ENCODE results near the gene EEFSEC.
A peak's percentile ranks its signal among the peaks of the same experiment; 100 is the strongest.

The EEFSEC gene

GRCh38 chr3:128282380-128283196 is 129.3 kb downstream of the EEFSEC start:
- Histone ChIP-seq H3K27ac (ENCODE audit: low read depth, low read length) (no peak overlapping the region), H3K9me3 (ENCODE audit: control insufficient read depth, insufficient read depth, low read length) (no peaks in the 10 kb centered on the region), H3K27me3 (ENCODE audit: control insufficient read depth, insufficient read depth, low read length) (peaks cover 13% of the 10 kb centered on the region), H3K9ac (ENCODE audit: low read depth, low read length) (no peak overlapping the region), H3K36me3 (ENCODE audit: control insufficient read depth, insufficient read depth, low read length) (no peaks in the 10 kb centered on the region), H3K4me1 (ENCODE audit: control insufficient read depth, insufficient read depth, low read length) (peaks cover 69% of the 10 kb centered on the region), H3K4me3 (ENCODE audit: low read depth, low read length) (no peak overlapping the region)

- Histone ChIP-seq H3K9me3 (ENCODE audit: control insufficient read depth, insufficient read depth, low read length) (no peaks in the 10 kb centered on the region), H3K9ac (ENCODE audit: low read depth, low read length) (no peak overlapping the region), H3K4me1 (ENCODE audit: control insufficient read depth, insufficient read depth, low read length) (peaks cover 65% of the 10 kb centered on the region), H3K27ac (ENCODE audit: low read depth, low read length) (no peak overlapping the region), H3K4me3 (ENCODE audit: low read depth, low read length) (no peak overlapping the region), H3K27me3 (ENCODE audit: control insufficient read depth, insufficient read depth, low read length) (peaks cover 13% of the 10 kb centered on the region), H3K36me3 (ENCODE audit: control insufficient read depth, insufficient read depth, low read length) (no peaks in the 10 kb centered on the region)
Measured at GRCh38 chr3:128283421-128283820, 130.1 kb downstream of the EEFSEC start.

GRCh38 chr3:128285042-128285966 is 132.0 kb downstream of the EEFSEC start:
- no peak overlapping the region for H3K9ac ChIP-seq (ENCODE audit: low read depth, low read length)
- H3K36me3 ChIP-seq (ENCODE audit: control insufficient read depth, insufficient read depth, low read length) = no peaks in the 10 kb centered on the region
- H3K4me1 ChIP-seq (ENCODE audit: control insufficient read depth, insufficient read depth, low read length) = peaks cover 46% of the 10 kb centered on the region
- peaks cover 13% of the 10 kb centered on the region for H3K27me3 ChIP-seq (ENCODE audit: control insufficient read depth, insufficient read depth, low read length)
- no peaks in the 10 kb centered on the region for H3K9me3 ChIP-seq (ENCODE audit: control insufficient read depth, insufficient read depth, low read length)
- no peak overlapping the region for H3K27ac ChIP-seq (ENCODE audit: low read depth, low read length)
- no peak overlapping the region for H3K4me3 ChIP-seq (ENCODE audit: low read depth, low read length)

- no peaks in the 10 kb centered on the region for H3K9me3 ChIP-seq (ENCODE audit: control insufficient read depth, insufficient read depth, low read length)
Measured at GRCh38 chr3:128285967-128286321, 132.7 kb downstream of the EEFSEC start.

GRCh38 chr3:128286691-128287090 is 133.4 kb downstream of the EEFSEC start:
- Histone ChIP-seq H3K9ac (ENCODE audit: low read depth, low read length) (no peak overlapping the region), H3K4me3 (ENCODE audit: low read depth, low read length) (no peak overlapping the region), H3K27me3 (ENCODE audit: control insufficient read depth, insufficient read depth, low read length) (peaks cover 9% of the 10 kb centered on the region), H3K4me1 (ENCODE audit: control insufficient read depth, insufficient read depth, low read length) (peaks cover 32% of the 10 kb centered on the region), H3K9me3 (ENCODE audit: control insufficient read depth, insufficient read depth, low read length) (no peaks in the 10 kb centered on the region), H3K36me3 (ENCODE audit: control insufficient read depth, insufficient read depth, low read length) (no peaks in the 10 kb centered on the region), H3K27ac (ENCODE audit: low read depth, low read length) (peak overlapping the region; percentile 5)

More at GRCh38 chr3:128285967-128286321, 132.7 kb downstream of the EEFSEC start:
- no peaks in the 10 kb centered on the region for H3K36me3 ChIP-seq (ENCODE audit: control insufficient read depth, insufficient read depth, low read length)
- H3K4me3 ChIP-seq (ENCODE audit: low read depth, low read length) = no peak overlapping the region
- H3K27ac ChIP-seq (ENCODE audit: low read depth, low read length) = no peak overlapping the region
- H3K9ac ChIP-seq (ENCODE audit: low read depth, low read length) = no peak overlapping the region
- H3K27me3 ChIP-seq (ENCODE audit: control insufficient read depth, insufficient read depth, low read length) = peaks cover 13% of the 10 kb centered on the region
- peaks cover 40% of the 10 kb centered on the region for H3K4me1 ChIP-seq (ENCODE audit: control insufficient read depth, insufficient read depth, low read length)

GRCh38 chr3:128287216-128287615 is 133.9 kb downstream of the EEFSEC start:
- Histone ChIP-seq H3K27ac (ENCODE audit: low read depth, low read length) (peak overlapping the region; percentile 5), H3K4me1 (ENCODE audit: control insufficient read depth, insufficient read depth, low read length) (peaks cover 27% of the 10 kb centered on the region), H3K27me3 (ENCODE audit: control insufficient read depth, insufficient read depth, low read length) (peaks cover 3% of the 10 kb centered on the region), H3K9ac (ENCODE audit: low read depth, low read length) (no peak overlapping the region), H3K9me3 (ENCODE audit: control insufficient read depth, insufficient read depth, low read length) (no peaks in the 10 kb centered on the region), H3K36me3 (ENCODE audit: control insufficient read depth, insufficient read depth, low read length) (no peaks in the 10 kb centered on the region), H3K4me3 (ENCODE audit: low read depth, low read length) (no peak overlapping the region)

GRCh38 chr3:128289534-128289933 is 136.3 kb downstream of the EEFSEC start:
- no peak overlapping the region for H3K4me3 ChIP-seq (ENCODE audit: low read depth, low read length)
- H3K27ac ChIP-seq (ENCODE audit: low read depth, low read length) = no peak overlapping the region
- H3K9ac ChIP-seq (ENCODE audit: low read depth, low read length) = no peak overlapping the region
- peaks cover 13% of the 10 kb centered on the region for H3K4me1 ChIP-seq (ENCODE audit: control insufficient read depth, insufficient read depth, low read length)
- no peaks in the 10 kb centered on the region for H3K9me3 ChIP-seq (ENCODE audit: control insufficient read depth, insufficient read depth, low read length)
- H3K27me3 ChIP-seq (ENCODE audit: control insufficient read depth, insufficient read depth, low read length) = no peaks in the 10 kb centered on the region
- H3K36me3 ChIP-seq (ENCODE audit: control insufficient read depth, insufficient read depth, low read length) = no peaks in the 10 kb centered on the region

GRCh38 chr3:128290484-128290883 is 137.2 kb downstream of the EEFSEC start:
- Histone ChIP-seq H3K4me1 (ENCODE audit: control insufficient read depth, insufficient read depth, low read length) (peaks cover 13% of the 10 kb centered on the region), H3K4me3 (ENCODE audit: low read depth, low read length) (no peak overlapping the region), H3K36me3 (ENCODE audit: control insufficient read depth, insufficient read depth, low read length) (no peaks in the 10 kb centered on the region), H3K9me3 (ENCODE audit: control insufficient read depth, insufficient read depth, low read length) (no peaks in the 10 kb centered on the region), H3K9ac (ENCODE audit: low read depth, low read length) (no peak overlapping the region), H3K27me3 (ENCODE audit: control insufficient read depth, insufficient read depth, low read length) (no peaks in the 10 kb centered on the region), H3K27ac (ENCODE audit: low read depth, low read length) (no peak overlapping the region)

GRCh38 chr3:128293930-128294329 is 140.6 kb downstream of the EEFSEC start:
- H3K36me3 ChIP-seq (ENCODE audit: control insufficient read depth, insufficient read depth, low read length) = no peaks in the 10 kb centered on the region
- no peaks in the 10 kb centered on the region for H3K9me3 ChIP-seq (ENCODE audit: control insufficient read depth, insufficient read depth, low read length)
- H3K4me1 ChIP-seq (ENCODE audit: control insufficient read depth, insufficient read depth, low read length) = no peaks in the 10 kb centered on the region
- no peaks in the 10 kb centered on the region for H3K27me3 ChIP-seq (ENCODE audit: control insufficient read depth, insufficient read depth, low read length)
- no peak overlapping the region for H3K27ac ChIP-seq (ENCODE audit: low read depth, low read length)
- no peak overlapping the region for H3K9ac ChIP-seq (ENCODE audit: low read depth, low read length)
- no peak overlapping the region for H3K4me3 ChIP-seq (ENCODE audit: low read depth, low read length)

GRCh38 chr3:128294999-128295468 is 141.8 kb downstream of the EEFSEC start:
- H3K27ac ChIP-seq (ENCODE audit: low read depth, low read length) = no peak overlapping the region
- no peaks in the 10 kb centered on the region for H3K36me3 ChIP-seq (ENCODE audit: control insufficient read depth, insufficient read depth, low read length)
- no peak overlapping the region for H3K4me3 ChIP-seq (ENCODE audit: low read depth, low read length)
- no peaks in the 10 kb centered on the region for H3K9me3 ChIP-seq (ENCODE audit: control insufficient read depth, insufficient read depth, low read length)
- no peak overlapping the region for H3K9ac ChIP-seq (ENCODE audit: low read depth, low read length)
- H3K4me1 ChIP-seq (ENCODE audit: control insufficient read depth, insufficient read depth, low read length) = no peaks in the 10 kb centered on the region
- H3K27me3 ChIP-seq (ENCODE audit: control insufficient read depth, insufficient read depth, low read length) = no peaks in the 10 kb centered on the region

Data from HUES48 (cell line).